Right atrium auricular region (tissue), 2 donors: ENCODE measurements around the gene NGEF. TPM values are rescaled to one million over a fixed set of nuclear protein-coding genes. Genes with fewer than 3 reads are reported as not detected.

Experiments
- DNase-seq: peaks from one replicate; pipeline ENCODE4 v3.0.0-alpha.2; 2019; ENCODE audit warnings: low spot score
- H3K27ac ChIP-seq, 2 donors: fragments of 200-600 bp; sonication (generic); 1 replicate in 1 of 2; 2 replicates in 1 of 2; pipeline ENCODE4 v1.5.1; 2016 to 2019
- H3K27me3 ChIP-seq, 2 donors: fragments of 200-600 bp; sonication (generic); one replicate each; pipeline versions ENCODE4 v1.5.1 to v1.6.0; 2017 to 2019
- H3K36me3 ChIP-seq: fragments of 200-600 bp; sonication (generic); one replicate; pipeline ENCODE4 v1.5.1; 2016
- H3K4me1 ChIP-seq, 2 donors: fragments of 200-600 bp; sonication (generic); one replicate each; pipeline versions ENCODE4 v1.5.1 to v1.6.0; 2017 to 2019
- H3K4me3 ChIP-seq, 2 donors: fragments of 200-600 bp; sonication (generic); 1 replicate in 1 of 2; 2 replicates in 1 of 2; pipeline ENCODE4 v1.5.1; 2017 to 2019; ENCODE audit warnings: mild to moderate bottlenecking in 1 of 2, moderate library complexity in 1 of 2
- H3K9me3 ChIP-seq, 2 donors: fragments of 200-600 bp; sonication (generic); one replicate each; pipeline ENCODE4 v1.5.1; 2019
- CTCF ChIP-seq, 2 donors: fragments of 200-600 bp; sonication (generic); IDR thresholded peaks; one replicate each; pipeline ENCODE4 v1.5.1; 2019; ENCODE audit warnings: antibody characterized with exemption in 2 of 2
- total RNA-seq, 2 donors: library from RNA; depleted of rRNA; stranded (reverse); fragments of >200 nt; gene quantifications; one replicate each; pipeline ENCODE4 v1.1.0, GENCODE V29; 2016

Gene NGEF
- total RNA-seq, 2 donors from 2014 or later, result 1.4 to 4.8 TPM

DNA sequence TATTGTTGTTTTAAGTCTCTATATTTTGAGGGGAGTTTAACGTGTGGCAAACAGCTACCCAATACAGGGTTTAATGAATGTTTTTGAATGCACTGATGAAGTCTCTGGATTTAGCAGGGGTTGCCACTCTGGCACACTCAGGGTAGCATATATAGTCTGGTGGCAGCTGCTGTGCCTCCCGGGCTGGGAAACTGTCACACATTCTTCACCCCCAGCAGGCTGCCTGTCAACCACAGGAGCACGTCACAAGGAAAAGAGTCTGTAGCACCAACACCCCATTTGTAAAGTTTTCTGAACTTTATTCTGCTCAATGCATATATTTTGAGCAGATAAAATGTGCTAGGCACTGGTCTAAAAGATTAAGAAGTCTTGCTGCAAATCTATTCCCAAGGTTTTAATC lies 39.3 kb downstream of the NGEF start:
- H3K9me3 ChIP-seq, result no peaks in the 10 kb centered on the region
- H3K27ac ChIP-seq, result no peak overlapping the region
- H3K4me1 ChIP-seq, result no peaks in the 10 kb centered on the region
- TF ChIP-seq CTCF (IDR thresholded peaks at IDR 0.05), result no peak
- DNase-seq, result no peak
- H3K36me3 ChIP-seq, result no peaks in the 10 kb centered on the region
- H3K27me3 ChIP-seq, result no peaks in the 10 kb centered on the region
- H3K4me3 ChIP-seq, result no peak overlapping the region

DNA sequence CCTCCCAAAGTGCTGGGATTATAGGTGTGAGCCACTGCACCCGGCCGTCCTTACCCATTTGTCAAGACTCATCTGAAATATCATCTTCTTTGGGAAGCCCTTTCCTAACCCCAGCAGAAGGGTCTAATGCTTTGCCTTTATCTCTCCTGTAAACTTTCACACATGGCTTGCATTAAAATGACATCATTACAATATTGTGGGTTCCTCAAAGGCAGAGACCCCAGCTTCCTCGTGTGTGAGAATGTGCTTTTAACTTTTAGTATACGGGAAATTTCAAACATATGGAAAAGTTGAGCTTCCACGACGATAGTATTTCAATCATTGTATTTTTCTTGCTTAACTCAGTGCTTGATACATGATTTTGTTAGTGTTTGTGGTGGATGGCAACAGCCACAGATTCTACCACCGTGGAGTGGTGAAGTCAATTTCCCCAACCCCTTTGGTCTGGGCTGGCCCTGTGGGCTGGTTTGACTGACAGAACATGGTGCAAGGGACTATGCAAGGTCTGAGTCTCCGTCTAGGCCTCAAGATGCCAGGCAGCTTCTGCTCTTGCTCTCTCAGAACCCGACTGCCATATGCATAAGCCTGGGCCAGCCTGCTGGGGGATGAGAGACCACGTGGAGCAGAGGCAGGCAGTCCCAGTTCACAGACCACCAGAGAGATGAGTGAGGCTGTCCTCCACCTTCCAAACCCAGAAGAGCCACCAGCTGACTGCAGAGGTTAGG lies 39.9 kb downstream of the NGEF start:
- Histone ChIP-seq H3K36me3 (no peaks in the 10 kb centered on the region), H3K9me3 (no peaks in the 10 kb centered on the region), H3K4me1 (no peaks in the 10 kb centered on the region), H3K4me3 (no peak overlapping the region), H3K27ac (no peak overlapping the region), H3K27me3 (no peaks in the 10 kb centered on the region)
- no peak for TF ChIP-seq CTCF (IDR thresholded peaks at IDR 0.05)
- no peak for DNase-seq

DNA sequence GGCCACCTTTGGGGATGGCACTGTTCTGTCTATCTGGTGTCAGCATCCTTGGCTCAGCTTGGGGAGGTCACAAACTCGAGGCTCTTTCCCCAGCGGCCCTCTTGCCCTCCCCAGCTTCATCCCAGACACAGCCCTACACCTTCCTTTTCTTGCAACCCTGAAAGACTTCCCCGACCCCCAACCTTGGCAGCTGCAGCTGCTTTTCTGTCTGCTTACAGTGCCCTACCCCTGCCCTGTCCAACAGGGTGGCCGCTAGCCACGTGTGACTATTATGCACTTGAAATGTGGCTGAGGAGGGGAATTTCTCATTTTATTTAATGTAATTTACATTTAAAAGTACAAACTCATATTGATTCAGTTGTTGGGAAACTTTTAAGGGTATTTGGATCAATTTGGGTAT lies 41.3 kb downstream of the NGEF start:
- Histone ChIP-seq H3K36me3 (no peaks in the 10 kb centered on the region), H3K27me3 (no peaks in the 10 kb centered on the region), H3K4me1 (no peaks in the 10 kb centered on the region), H3K4me3 (no peak overlapping the region), H3K9me3 (no peaks in the 10 kb centered on the region), H3K27ac (no peak overlapping the region)
- TF ChIP-seq CTCF (IDR thresholded peaks at IDR 0.05), result no peak
- peak; percentile 9 for DNase-seq

DNA sequence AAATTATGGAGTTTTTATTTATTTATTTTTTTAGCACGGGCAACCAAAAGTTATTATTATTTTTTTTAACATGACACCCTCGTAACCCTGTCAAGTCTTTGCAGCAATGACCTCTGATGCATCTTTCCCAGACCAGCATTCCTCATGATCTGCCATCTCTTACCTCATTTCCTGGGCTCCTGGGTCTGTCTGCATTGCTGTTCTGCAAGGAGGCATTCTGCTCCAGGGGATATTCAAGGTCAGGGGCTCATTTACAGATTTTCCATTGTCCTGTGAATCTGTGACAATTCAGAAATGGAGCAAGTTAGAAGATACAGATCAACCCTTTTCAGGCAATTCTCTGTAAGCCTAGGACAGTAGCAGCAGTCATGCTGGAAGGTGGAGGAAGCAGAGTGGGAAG lies 43.0 kb downstream of the NGEF start:
- DNase-seq, result no peak
- Histone ChIP-seq H3K4me3 (no peak overlapping the region), H3K9me3 (no peaks in the 10 kb centered on the region), H3K36me3 (no peaks in the 10 kb centered on the region), H3K27ac (no peak overlapping the region), H3K4me1 (no peaks in the 10 kb centered on the region), H3K27me3 (no peaks in the 10 kb centered on the region)
- TF ChIP-seq CTCF (IDR thresholded peaks at IDR 0.05), result no peak

DNA sequence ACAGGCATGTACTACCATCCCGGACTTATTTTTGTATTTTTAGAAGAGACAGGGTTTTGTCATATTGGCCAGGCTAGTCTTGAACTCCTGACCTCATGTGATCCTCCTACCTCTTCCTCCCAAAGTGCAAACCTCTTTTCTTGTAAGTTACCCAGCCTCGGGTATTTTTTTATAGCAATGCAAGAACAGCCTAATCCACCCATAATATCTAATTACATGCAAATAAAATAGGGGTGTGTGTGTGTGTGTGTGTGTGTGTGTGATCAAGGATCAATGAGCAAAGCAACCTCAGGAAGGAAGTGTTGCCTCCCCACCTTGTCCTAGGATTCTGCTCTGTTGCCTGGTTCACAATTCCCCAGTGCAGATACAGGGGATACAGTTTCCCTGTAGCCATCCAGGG lies 45.6 kb downstream of the NGEF start:
- DNase-seq, result no peak
- Histone ChIP-seq H3K36me3 (no peaks in the 10 kb centered on the region), H3K27ac (no peak overlapping the region), H3K9me3 (peaks cover 0 to under 1% of the 10 kb centered on the region in 2 donors), H3K27me3 (no peaks in the 10 kb centered on the region), H3K4me1 (no peaks in the 10 kb centered on the region), H3K4me3 (no peak overlapping the region)
- no peak for TF ChIP-seq CTCF (IDR thresholded peaks at IDR 0.05)

DNA sequence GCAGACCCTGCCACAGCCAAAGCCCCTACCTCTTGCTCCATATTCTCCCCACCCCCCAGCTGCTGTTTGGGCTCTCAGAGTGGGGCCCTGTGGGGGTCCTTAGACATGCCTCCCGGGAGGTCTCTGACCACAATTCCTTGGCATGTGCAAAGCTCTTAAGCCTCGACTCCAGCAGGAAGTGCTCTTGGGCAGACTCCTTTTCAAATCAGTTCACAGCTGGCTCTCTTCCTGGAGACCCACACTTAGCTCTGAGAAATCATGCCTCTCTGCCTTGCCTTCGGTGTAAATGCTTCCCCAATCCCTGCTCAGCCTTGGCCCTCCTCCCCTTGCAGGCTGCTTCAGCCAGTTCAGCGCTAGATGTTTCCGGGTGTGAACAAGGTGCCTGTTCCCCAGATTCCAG lies 46.9 kb downstream of the NGEF start:
- no peaks in the 10 kb centered on the region for H3K27me3 ChIP-seq
- no peak overlapping the region for H3K27ac ChIP-seq
- H3K9me3 ChIP-seq, result peaks cover 8% of the 10 kb centered on the region in 2 donors
- H3K4me1 ChIP-seq, result no peaks in the 10 kb centered on the region
- no peak for DNase-seq
- TF ChIP-seq CTCF (IDR thresholded peaks at IDR 0.05), result no peak
- H3K4me3 ChIP-seq, result no peak overlapping the region
- H3K36me3 ChIP-seq, result no peaks in the 10 kb centered on the region
